HepG2 (cell line): ENCODE data around the gene LSM10. TPM values are rescaled to one million over a fixed set of nuclear protein-coding genes. Genes with fewer than 3 reads are reported as not detected.
A peak's percentile ranks its signal among the peaks of the same experiment; 100 is the strongest.

Experiments used
- AGO1 ChIP-seq: fragments of 200-400 bp; formaldehyde crosslinking; IDR thresholded peaks from 2 replicates; pipeline ENCODE4 v1.6.1; 2017; ENCODE audit warnings: mild to moderate bottlenecking, low read depth, low read length, moderate library complexity; ENCODE audit not compliant: poor library complexity, severe bottlenecking
- ARID5B ChIP-seq: IDR thresholded peaks from 2 replicates; pipeline ENCODE4 v1.4.0; 2020; ENCODE audit warnings: mild to moderate bottlenecking, missing genetic modification reagents
- FOXJ3 ChIP-seq: sonication (generic); formaldehyde crosslinking; IDR thresholded peaks from 2 replicates; pipeline ENCODE4 v1.4.0; 2020; ENCODE audit warnings: missing genetic modification reagents, mild to moderate bottlenecking, borderline replicate concordance
- HNF4A ChIP-seq: sonication (generic); formaldehyde crosslinking; IDR thresholded peaks from 2 replicates; pipeline ENCODE4 v1.4.0; 2020; ENCODE audit warnings: missing genetic modification reagents
- JUNB ChIP-seq: sonication (generic); formaldehyde crosslinking; IDR thresholded peaks from 2 replicates; pipeline ENCODE4 v1.8.0; 2022; ENCODE audit warnings: missing genetic modification reagents, mild to moderate bottlenecking, borderline replicate concordance
- KAT7 ChIP-seq: IDR thresholded peaks from 2 replicates; pipeline ENCODE4 v1.6.1; 2018; ENCODE audit warnings: borderline replicate concordance, missing compliant biosample characterization
- KLF9 ChIP-seq: IDR thresholded peaks from 2 replicates; pipeline ENCODE4 v1.6.1; 2016; ENCODE audit warnings: low read depth
- NCOA1 ChIP-seq: sonication (generic); formaldehyde crosslinking; IDR thresholded peaks from 2 replicates; pipeline ENCODE4 v1.9.0; 2021; ENCODE audit warnings: missing genetic modification reagents
- NFKBIZ ChIP-seq: IDR thresholded peaks from 2 replicates; pipeline ENCODE4 v1.6.1; 2018; ENCODE audit warnings: missing genetic modification reagents, missing compliant biosample characterization
- NR2C2 ChIP-seq: sonication (generic); formaldehyde crosslinking; IDR thresholded peaks from 2 replicates; pipeline ENCODE4 v1.4.0; 2020; ENCODE audit warnings: missing genetic modification reagents, mild to moderate bottlenecking, moderate library complexity, borderline replicate concordance
- PATZ1 ChIP-seq: sonication (generic); formaldehyde crosslinking; IDR thresholded peaks from 2 replicates; pipeline ENCODE4 v1.4.0; 2020; ENCODE audit warnings: missing genetic modification reagents
- SP2 ChIP-seq: sonication (generic); formaldehyde crosslinking; IDR thresholded peaks from 2 replicates; pipeline ENCODE4 v1.5.1; 2020; ENCODE audit warnings: mild to moderate bottlenecking, missing genetic modification reagents
- TBX3 ChIP-seq: fragments of 450-650 bp; IDR thresholded peaks from 2 replicates; pipeline ENCODE4 v1.6.1; 2017; ENCODE audit warnings: antibody characterized with exemption, mild to moderate bottlenecking, inconsistent platforms, borderline replicate concordance
- ZBTB3 ChIP-seq: sonication (generic); formaldehyde crosslinking; IDR thresholded peaks from 2 replicates; pipeline ENCODE4 v1.4.0; 2020; ENCODE audit warnings: low read depth, mild to moderate bottlenecking, moderate library complexity, missing genetic modification reagents, borderline replicate concordance
- ZFP37 ChIP-seq: sonication (generic); formaldehyde crosslinking; IDR thresholded peaks from 2 replicates; pipeline ENCODE4 v1.4.0; 2020; ENCODE audit warnings: missing genetic modification reagents, borderline replicate concordance
- ZNF180 ChIP-seq: sonication (generic); formaldehyde crosslinking; IDR thresholded peaks from 2 replicates; pipeline ENCODE4 v1.4.0; 2020; ENCODE audit warnings: low read depth, missing genetic modification reagents, borderline replicate concordance
- ZNF326 ChIP-seq: sonication (generic); formaldehyde crosslinking; IDR thresholded peaks from 2 replicates; pipeline ENCODE4 v1.4.0; 2020; ENCODE audit warnings: missing genetic modification reagents, borderline replicate concordance
- ZNF501 ChIP-seq: sonication (generic); formaldehyde crosslinking; IDR thresholded peaks from 2 replicates; pipeline ENCODE4 v1.5.1; 2020; ENCODE audit warnings: mild to moderate bottlenecking, moderate library complexity, missing genetic modification reagents
- ZNF547 ChIP-seq: sonication (generic); formaldehyde crosslinking; IDR thresholded peaks from 2 replicates; pipeline ENCODE4 v1.5.1; 2020; ENCODE audit warnings: mild to moderate bottlenecking, missing genetic modification reagents
- ZNF550 ChIP-seq: sonication (generic); formaldehyde crosslinking; IDR thresholded peaks from 2 replicates; pipeline ENCODE4 v1.4.0; 2020; ENCODE audit warnings: mild to moderate bottlenecking, missing genetic modification reagents, borderline replicate concordance
- ZNF556 ChIP-seq: sonication (generic); formaldehyde crosslinking; IDR thresholded peaks from 2 replicates; pipeline ENCODE4 v1.4.0; 2020; ENCODE audit warnings: mild to moderate bottlenecking, missing genetic modification reagents, borderline replicate concordance
- ZNF558 ChIP-seq: sonication (generic); formaldehyde crosslinking; IDR thresholded peaks from 2 replicates; pipeline ENCODE4 v1.9.0; 2022; ENCODE audit warnings: mild to moderate bottlenecking, missing genetic modification reagents, borderline replicate concordance
- polyA plus RNA-seq, 8 experiments: library from polyadenylated mRNA; depleted of rRNA in 3 of 8; stranded (reverse) in 7 of 8; unstranded in 1 of 8; fragments of >200 nt; fragmentation: Illumina TruSeq in 4 of 8; extraction: Trizol in 4 of 8; gene quantifications; 2 replicates each; pipeline versions ENCODE4 v1.2.1 to v1.2.3, GENCODE V29; 2011 to 2016; ENCODE audit warnings: low read depth in 4 of 8, missing spikeins in 1 of 8, mixed read lengths in 1 of 8; ENCODE audit not compliant: insufficient read depth in 1 of 8
- total RNA-seq, 5 experiments: library from RNA; depleted of rRNA; stranded (reverse); fragments of >200 nt; fragmentation: Illumina TruSeq; extraction: Trizol; gene quantifications; 2 replicates each; pipeline ENCODE4 v1.2.3, GENCODE V29; 2016; ENCODE audit warnings: low read depth in 1 of 5

LSM10 gene
- total and polyA plus RNA-seq, 2 of the 13 experiments (the other 11 are each of a cell fraction or from before 2014, with no cell fraction given), result 14.0 to 52.0 TPM

- TF ChIP-seq ZNF556 (CRISPR knock-in tag), result no peak; the same call in 1 of the 2 replicates
- TF ChIP-seq ZFP37 (CRISPR knock-in tag), result 0 out of 2 replicates have a peak, but pooled peaks have one; percentile 56
- 0 out of 2 replicates have a peak, but pooled peaks have one; percentile 23 for TF ChIP-seq PATZ1 (CRISPR knock-in tag)
- peak; percentile 58 for TF ChIP-seq ARID5B (CRISPR knock-in tag)
- no peak for TF ChIP-seq FOXJ3 (CRISPR knock-in tag)
- 0 out of 2 replicates have a peak, but pooled peaks have one; percentile 2 for TF ChIP-seq HNF4A
- no peak for TF ChIP-seq KLF9 (CRISPR knock-in tag)
- TF ChIP-seq ZNF326 (CRISPR knock-in tag), result no peak
- no peak for TF ChIP-seq TBX3
- TF ChIP-seq ZBTB3 (CRISPR knock-in tag), result no peak
- 0 out of 2 replicates have a peak, but pooled peaks have one; percentile 38 for TF ChIP-seq NFKBIZ
- TF ChIP-seq ZNF547 (CRISPR knock-in tag), result no peak
- peak; percentile 67; the same call in 1 of the 2 replicates for TF ChIP-seq KAT7 (CRISPR knock-in tag)
- TF ChIP-seq ZNF180 (CRISPR knock-in tag), result no peak
- TF ChIP-seq ZNF550 (CRISPR knock-in tag), result no peak
- peak; percentile 90 for TF ChIP-seq JUNB (CRISPR knock-in tag)
- TF ChIP-seq SP2 (CRISPR knock-in tag), result no peak
- no peak for TF ChIP-seq ZNF558 (CRISPR knock-in tag)
- no peak for TF ChIP-seq AGO1
- TF ChIP-seq ZNF501 (CRISPR knock-in tag), result peak; percentile 89; the same call in 1 of the 2 replicates
- TF ChIP-seq NCOA1 (CRISPR knock-in tag), result no peak
- TF ChIP-seq NR2C2 (CRISPR knock-in tag), result peak; percentile 57; the same call in 1 of the 2 replicates
Measured at GRCh38 chr1:36386265-36387140, 11.2 kb downstream of the LSM10 start (continued).
